GM21717 (cell line): ENCODE measurements around the gene LRP2.
"Not testable (repeated sequence)": the region's sequence is repeated elsewhere in the genome, so short reads cannot be mapped to it uniquely, and the experiment has no call there.

Source experiments
- ATAC-seq: cut with Tn5 transposase; IDR thresholded peaks from one replicate; pipeline ENCODE4 v1.9.1; 2021; ENCODE audit warnings: mild to moderate bottlenecking, moderate library complexity; ENCODE audit not compliant: unreplicated experiment

The LRP2 gene

GRCh38 chr2:169362118-169362893 is at the start of gene LRP2:
LRP2 (minus strand) TSS chr2:169362534; CDS start chr2:169362399, 135 bp downstream.
- ATAC-seq = no peak

DNA sequence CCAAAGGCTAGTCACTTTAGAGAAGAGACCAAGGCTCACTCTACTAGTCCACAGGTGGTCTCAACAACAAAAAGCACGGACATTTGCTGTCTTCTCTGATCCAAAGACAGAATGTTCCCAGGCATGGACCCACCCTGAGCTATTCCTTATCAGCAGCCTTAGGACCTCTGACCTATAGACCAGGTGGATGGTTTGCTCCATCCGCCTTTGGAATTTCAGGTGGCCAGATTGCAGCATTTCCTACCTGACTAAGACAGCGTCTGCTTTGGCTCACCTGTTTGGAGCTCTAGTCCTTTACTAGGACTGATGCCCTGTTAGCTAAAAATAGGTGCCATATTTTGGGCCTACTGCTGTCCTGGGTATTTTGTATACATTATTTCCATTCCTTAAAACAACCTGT is 44.6 kb upstream of the LRP2 start:
- no peak for ATAC-seq

GRCh38 chr2:169399491-169399890 is 37.2 kb upstream of the LRP2 start:
- ATAC-seq = not testable (repeated sequence)

DNA sequence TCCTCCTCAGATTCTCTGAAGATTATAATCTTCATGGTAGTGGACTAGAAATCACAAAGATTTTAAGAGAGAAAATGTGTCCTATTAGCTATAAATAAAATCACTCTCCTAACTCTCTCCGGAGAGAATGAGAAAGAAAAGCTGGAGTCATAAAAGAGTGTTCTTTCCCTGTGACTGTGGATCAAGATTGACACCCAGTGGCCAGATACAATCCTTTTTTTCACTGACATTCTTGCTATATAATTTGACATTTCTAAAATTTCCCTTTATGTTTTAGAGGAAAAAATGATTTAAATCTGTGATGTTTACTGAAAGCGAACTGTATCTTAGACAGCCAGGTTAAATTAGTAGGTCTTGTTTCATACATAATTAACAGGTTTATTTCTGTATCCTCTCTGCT is 35.4 kb upstream of the LRP2 start:
- ATAC-seq = no peak

DNA sequence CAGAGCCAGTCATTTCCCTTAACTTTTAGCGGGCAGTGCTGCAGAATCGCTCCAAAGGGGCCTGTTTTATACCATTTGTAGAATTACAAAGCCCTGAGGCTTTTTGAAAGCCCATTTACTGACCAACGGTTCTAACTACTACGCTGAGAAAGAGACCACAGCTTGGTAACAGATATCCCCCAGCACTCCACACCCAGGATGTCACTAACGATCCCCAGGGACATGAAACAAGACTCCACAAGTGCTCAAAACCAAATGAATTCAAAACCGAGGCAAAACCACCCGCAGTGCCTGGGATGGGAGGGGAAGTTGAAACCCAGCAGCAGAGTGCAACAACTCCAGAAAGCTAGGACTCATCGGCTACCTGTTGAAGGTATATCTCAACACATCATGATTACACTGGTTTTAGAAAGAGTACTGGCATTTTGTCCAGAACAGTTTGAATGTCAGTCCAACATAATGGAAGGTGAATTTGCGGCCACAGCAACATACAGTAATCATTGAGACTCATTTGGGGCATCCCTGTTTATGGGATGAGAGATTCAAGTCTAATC is 33.6 kb upstream of the LRP2 start:
- no peak for ATAC-seq

DNA sequence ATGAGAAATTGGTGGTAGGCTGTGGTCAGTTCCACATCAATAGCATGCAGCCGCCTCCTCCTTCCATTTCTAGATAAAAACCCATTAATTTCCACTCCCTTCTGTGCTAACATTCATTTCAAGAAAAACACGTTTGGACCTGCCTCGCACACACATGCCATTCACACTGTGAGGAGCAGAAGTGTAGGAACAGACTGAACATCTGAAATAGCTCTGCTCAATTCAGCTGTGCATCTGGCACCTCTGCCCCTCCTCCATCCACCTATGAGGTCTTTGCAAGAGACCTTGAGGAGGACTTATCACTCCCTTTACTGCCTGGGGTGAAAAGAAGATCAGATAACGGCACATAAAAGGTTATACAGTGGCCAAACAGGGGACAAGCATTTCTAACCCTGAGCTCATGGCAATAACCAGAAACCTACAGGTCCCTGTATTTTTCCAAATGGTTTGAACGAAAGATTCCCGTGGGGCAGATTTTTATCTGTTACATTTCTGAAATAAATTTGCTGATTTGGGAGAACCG is 30.8 kb upstream of the LRP2 start:
- peak; percentile 62 for ATAC-seq

DNA sequence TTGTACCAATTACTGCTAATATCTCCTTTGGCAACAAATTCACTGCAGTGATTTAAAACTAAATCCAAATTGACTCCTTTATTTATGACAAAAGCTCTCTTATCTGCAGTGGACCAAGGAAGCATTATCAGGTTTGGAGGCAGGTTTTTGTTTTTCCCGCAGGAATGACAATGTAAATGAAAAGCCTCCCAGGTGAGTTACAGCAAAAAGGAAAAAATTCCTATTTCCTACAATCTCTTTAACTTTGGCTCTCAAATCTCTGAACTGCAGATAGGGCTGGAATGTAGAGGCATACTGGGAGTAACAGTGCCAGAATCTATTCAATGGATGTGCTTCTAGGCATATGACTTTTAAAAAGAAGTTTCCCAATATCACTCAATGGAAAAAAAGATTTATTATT is 28.9 kb upstream of the LRP2 start:
- no peak for ATAC-seq

GRCh38 chr2:169388161-169388560 is 25.8 kb upstream of the LRP2 start:
- no peak for ATAC-seq

DNA sequence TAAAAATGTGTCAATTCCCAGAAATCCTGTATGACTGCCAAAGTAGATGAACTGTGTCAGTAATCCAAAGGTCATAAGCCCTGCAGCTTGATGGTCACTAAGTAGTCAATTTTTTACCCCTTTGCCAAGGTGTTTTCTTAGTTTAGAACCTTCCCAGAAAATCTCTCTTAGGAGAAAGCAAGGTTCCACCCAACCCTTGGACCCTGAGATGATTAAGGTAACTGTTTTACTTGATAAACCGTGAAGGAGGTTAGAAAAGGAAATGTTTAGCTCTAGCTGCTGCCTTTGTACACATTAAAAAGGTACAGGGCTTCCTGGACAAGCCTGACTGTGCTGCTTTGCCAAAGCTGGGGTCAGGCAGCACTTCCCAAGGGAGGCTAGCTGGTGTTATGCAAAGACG is 24.4 kb upstream of the LRP2 start:
- ATAC-seq = no peak

DNA sequence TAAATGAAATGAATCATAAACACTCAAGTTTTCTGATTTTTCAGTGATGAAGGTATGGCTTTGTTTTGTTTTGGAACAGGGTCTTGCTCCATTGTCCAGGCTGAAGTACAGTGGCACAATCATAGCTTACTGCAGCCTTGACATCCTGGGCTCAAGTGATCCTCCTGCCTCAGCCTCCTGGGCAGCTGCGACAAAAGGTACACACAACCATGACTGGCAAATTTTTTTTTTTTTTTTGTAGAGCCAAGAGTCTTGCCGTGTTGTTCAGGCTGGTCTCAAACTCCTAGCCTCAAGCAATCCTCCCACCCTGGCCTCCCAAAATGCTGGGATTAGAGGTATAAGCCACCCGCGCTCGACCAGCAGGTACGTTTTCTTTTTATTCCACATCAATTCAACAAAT is 22.5 kb upstream of the LRP2 start:
- ATAC-seq = no peak

GRCh38 chr2:169372561-169372960 is 10.2 kb upstream of the LRP2 start:
- no peak for ATAC-seq

DNA sequence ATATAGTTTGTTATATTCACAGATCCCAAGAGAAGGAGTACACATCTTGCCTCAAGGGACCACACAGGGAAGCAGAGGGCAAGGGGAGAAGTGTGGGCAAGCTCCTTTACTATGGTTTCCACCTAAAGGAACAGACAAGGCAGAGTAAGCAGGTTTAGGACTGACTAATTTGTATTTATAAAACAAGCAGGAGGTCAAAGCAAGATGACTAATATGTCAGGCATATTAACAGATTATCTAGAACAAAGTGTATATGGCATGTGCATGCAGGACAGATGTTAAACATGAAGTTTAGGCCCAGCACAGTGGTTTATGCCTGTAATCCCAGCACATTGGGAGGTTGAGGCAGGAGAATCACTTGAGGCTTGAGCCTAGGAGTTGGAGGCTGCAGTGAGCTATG is 3.7 kb upstream of the LRP2 start:
- ATAC-seq = no peak

GRCh38 chr2:169365029-169365480 is 2.7 kb upstream of the LRP2 start:
- ATAC-seq = peak; percentile 78

DNA sequence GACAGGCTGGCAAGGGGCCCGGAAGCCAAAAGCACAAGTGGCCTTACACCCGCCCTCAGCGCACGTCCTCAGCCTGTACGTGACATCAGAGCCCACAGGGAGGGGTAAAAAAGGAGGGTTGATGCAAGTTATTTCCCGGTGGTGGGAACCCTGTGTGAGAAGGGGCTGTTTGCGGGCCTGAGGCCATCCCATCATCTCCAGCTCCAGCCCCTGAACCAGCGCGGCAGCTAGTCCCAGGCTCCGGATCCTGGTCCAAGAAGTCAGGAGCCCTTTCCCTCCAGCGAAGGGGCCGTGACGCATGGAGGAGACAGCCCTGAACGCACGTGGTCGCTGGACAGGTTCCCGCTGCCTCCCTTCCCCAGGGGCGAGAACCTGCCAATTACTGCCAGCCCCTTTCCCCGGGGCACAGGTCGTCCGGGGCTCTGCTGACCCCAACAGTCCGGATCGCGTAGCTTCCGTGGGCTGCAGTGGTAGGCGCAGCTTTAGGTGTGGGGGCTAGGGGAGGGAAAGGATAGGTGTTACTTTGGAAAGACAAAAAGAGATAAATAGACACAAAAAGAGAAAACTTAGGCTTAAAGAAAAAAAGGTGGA is 1.3 kb upstream of the LRP2 start:
- ATAC-seq = no peak

DNA sequence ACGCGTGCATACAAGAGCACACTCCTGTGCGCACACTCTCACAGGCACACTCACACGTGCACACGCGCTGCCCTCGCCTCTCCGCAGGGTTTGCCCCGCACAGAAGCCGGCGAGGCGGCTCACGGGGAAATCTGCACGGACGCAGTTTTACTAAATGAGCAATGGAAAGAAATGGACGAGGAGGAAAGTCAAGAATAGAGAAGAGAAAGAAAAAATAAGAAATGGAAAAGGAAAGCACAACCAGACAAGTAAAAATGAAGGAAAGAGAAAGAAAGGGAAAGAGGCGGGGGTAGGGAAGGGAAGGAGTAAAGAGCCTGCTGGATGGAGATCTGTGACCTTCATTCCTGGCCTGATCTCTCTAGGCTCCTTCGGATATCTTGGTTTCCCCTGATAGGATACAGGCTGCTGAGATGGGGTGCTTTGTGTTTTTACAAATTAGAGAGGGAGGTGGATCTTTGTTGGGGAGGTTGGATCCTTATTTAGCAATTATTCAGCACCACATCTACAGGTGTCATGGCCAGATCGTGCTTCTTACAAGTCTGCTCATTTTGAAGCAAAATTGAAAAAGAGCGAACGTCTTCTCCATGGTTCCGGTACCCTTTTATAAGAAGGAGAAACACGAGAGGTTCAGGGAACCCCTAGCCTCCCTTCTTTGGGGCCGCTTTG is 693 bp upstream of the LRP2 start:
- no peak for ATAC-seq

DNA sequence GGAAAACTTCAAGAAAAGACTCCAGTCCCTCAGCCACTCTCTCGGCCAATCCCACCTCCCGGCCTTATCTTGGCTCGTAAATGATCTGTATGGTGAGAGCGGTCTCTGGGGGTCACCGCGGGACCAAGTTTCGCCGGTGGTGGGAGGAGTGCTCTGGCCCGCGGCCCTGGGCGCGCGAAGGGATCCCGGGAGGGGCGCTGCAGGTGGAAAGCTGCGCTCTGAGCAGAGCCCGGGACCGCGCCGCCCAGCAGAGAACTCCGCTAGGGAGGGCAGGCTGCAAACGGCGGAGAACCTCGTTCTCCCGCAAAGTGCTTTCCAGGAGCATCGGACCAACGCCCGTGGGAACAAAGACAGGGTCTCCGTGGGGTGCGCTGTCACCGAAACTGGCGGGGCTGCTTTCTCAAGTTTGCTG is 622 bp downstream of the LRP2 start:
- ATAC-seq = no peak

DNA sequence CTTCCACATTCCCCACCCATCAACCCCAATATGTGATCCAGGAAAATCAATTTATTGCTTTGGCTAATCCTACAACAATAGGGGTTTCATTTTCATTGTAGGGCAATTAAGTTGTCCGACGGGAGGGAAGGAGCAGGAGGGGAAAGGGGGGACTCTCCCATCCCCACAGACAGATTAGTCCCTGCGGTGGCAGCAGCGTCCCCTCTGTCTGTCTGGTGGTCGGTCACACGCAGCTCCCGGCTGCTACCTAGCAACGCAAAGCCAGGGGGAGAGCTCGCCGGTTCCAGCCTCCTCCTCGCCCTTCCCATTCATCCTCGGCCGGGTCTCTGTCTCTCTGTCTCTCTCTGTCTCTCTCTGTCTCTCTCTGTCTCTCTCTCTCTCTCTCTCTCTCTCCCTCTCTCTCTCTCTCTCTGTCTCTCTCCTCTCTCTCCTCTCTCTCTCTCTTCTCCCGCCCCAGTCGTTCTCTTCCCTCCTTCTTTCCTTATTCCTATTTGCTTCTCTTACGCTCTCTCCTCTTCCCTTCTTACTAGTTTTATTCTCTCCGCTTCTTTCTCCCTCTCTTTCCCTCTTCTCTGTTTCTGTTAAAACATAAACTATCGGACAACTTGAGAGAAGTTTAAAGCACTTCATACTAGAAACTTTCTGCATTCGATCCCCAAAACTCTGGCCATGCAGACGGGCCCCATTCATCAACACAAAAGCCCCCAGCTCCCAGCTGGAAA is 1.2 kb downstream of the LRP2 start:
- ATAC-seq = no peak

DNA sequence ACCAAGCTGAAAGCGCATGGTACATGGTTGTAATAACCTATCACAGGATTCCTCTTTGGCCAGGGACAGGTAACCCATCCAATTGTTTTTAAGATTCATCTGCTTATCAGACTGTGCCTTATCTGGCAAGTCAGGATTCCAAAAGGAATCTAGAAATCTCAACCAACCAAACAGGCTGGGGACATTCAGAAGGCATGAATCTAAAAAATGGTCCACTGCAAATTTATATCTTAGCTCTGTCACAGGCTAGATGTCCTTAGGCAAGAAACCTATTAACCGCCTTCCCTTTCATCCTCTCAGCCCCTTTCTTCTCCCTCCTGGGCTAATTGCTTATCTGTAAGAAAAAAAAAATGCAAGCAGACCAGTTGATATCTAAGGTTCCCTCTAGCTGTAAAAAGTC is 4.3 kb downstream of the LRP2 start:
- no peak for ATAC-seq

- ATAC-seq = no peak
Measured at GRCh38 chr2:169354244-169354643, 8.1 kb downstream of the LRP2 start.

DNA sequence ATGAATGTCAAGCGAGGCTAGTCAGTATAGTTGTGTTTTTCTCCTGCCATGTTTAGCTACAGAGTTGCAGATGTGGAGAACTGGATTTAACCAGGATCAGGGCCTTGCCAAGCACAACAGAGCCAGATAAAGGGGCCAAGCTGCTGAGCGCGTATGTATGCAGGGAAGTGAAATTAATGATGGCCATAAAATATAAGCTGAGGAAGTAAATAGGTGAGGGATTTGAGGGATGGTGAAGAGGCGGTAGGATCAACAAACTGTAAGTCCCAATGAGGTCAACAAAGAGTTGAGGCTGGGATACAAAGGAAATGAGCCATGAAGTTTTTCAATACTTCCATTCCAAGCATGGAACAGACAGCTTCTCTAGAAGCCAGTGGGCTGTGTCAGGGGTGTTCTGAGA is 10.6 kb downstream of the LRP2 start:
- ATAC-seq = no peak

DNA sequence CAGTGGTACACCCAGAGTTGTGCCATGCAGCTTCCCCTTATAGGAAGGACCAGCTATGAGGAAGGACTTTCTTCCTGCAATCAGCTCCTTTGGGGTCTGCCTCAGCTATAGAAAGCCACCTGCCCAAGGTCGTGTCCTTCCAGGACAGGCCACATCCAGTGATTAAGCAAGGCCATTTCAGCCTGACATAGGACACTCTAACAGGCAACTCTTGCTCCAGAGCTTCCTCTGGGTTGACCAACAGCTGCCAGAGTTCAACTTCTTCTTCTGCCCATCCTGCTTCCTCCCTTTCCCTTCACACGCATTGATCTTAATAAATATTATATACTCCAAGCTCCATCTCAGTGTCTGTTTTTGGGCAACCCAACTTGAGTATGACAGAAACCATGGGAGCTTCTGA is 12.8 kb downstream of the LRP2 start:
- no peak for ATAC-seq
